B cell (primary cell): Measurements from ENCODE around the gene LIMS2.

Experiments used
- EZH2 ChIP-seq: IDR thresholded peaks from 2 replicates; pipeline ENCODE4 v1.6.1; 2012; ENCODE audit warnings: borderline replicate concordance, low read depth, mild to moderate bottlenecking, moderate library complexity, low read length; ENCODE audit not compliant: insufficient read depth, poor library complexity, severe bottlenecking
- TF ChIP-seq, protein P1 (sequence below): fragments of 200-600 bp; IDR thresholded peaks from one replicate; pipeline ENCODE4 v1.8.0; 2022; ENCODE audit warnings: antibody characterized with exemption, mild to moderate bottlenecking

DNA sequence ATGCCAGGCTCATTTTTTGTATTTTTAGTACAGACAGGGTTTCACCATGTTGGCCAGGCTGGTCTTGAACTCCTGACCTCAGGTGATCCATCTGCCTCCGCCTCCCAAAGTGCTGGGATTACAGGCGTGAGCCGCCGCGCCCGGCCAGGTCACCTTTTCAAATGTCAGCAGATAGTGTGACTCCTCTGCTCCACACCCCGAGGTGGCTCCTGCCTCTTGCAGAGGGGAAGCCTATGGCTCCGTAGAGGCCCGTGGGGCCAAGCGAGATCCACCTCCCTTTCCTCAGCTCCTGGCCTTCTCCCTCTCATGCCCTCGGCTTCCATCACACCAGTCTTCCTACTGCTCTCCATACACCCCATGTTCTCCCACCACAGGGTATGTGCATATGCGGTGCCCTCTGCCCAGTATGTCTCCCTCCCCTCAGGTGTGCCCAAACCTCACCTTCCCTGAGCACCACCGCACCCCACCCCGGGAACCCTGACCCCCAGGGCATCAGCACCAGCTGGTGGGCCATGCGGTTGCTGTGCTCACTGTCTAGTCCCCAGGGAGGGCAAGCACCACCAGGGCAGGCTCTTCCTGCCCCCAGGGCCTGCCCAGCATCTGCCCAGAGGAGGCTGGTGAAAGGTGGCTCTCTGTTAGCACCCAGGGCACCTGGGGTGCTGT is 18.6 kb downstream of the LIMS2 start:
- TF ChIP-seq, protein P1, sequence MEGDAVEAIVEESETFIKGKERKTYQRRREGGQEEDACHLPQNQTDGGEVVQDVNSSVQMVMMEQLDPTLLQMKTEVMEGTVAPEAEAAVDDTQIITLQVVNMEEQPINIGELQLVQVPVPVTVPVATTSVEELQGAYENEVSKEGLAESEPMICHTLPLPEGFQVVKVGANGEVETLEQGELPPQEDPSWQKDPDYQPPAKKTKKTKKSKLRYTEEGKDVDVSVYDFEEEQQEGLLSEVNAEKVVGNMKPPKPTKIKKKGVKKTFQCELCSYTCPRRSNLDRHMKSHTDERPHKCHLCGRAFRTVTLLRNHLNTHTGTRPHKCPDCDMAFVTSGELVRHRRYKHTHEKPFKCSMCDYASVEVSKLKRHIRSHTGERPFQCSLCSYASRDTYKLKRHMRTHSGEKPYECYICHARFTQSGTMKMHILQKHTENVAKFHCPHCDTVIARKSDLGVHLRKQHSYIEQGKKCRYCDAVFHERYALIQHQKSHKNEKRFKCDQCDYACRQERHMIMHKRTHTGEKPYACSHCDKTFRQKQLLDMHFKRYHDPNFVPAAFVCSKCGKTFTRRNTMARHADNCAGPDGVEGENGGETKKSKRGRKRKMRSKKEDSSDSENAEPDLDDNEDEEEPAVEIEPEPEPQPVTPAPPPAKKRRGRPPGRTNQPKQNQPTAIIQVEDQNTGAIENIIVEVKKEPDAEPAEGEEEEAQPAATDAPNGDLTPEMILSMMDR, result no peak
- TF ChIP-seq EZH2, result no peak
